HL-60 (cell line): ENCODE measurements around the gene HTR3D.

Source experiments
- CTCF ChIP-seq: IDR thresholded peaks from one replicate; pipeline ENCODE4 v1.5.1; 2011; ENCODE audit warnings: low read length, control low read depth, inconsistent platforms; ENCODE audit not compliant: insufficient read depth
- GABPA ChIP-seq: IDR thresholded peaks from 2 replicates; pipeline ENCODE4 v1.6.1; 2012; ENCODE audit warnings: low read depth
- POLR2AphosphoS5 ChIP-seq: IDR thresholded peaks from 2 replicates; pipeline ENCODE4 v1.6.1; 2012; ENCODE audit warnings: low read depth

DNA sequence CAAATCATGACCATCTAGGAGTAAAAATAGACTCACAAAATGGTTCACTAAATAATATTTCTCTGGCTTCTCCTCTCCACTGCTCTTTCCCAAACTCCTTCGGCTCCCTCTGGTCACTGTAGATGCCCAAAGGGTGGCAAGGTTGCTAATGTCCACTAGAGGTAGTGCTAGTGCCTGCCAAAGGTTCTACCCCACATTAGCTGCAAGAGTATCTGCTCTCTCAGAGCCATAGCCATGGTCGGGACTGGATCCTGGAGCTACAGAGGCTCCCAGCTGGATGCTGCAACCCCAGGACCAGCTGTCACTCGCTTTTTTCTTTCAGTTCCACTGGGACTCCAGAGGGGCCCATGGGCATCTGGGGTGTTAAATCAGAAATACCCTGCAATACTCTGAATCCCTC, 8.5 kb downstream of the HTR3D start:
- no peak for TF ChIP-seq CTCF
- TF ChIP-seq POLR2AphosphoS5, result no peak
- TF ChIP-seq GABPA, result no peak
